Thyroid gland (tissue), 4 donors: ENCODE results near the gene PRLH.

Source experiments
- CTCF ChIP-seq, 6 experiments: fragments of 200-600 bp in 3 of 6; fragments of 450-650 bp in 3 of 6; sonication (generic) in 3 of 6; IDR thresholded peaks; one replicate each; pipeline ENCODE4 v1.5.1; 2016 to 2019; ENCODE audit warnings: antibody characterized with exemption in 6 of 6, mild to moderate bottlenecking in 2 of 6, inconsistent platforms in 1 of 6, moderate library complexity in 1 of 6
- POLR2A ChIP-seq, 2 donors: fragments of 450-650 bp; IDR thresholded peaks; one replicate each; pipeline ENCODE4 v1.6.1; 2017; ENCODE audit warnings: antibody characterized with exemption in 2 of 2, mild to moderate bottlenecking in 2 of 2, moderate library complexity in 1 of 2

GRCh38 chr2:237583385-237584295 lies 17.3 kb downstream of the PRLH start:
- TF ChIP-seq CTCF (IDR thresholded peaks at IDR 0.05): no peak
- no peak for TF ChIP-seq POLR2A (IDR thresholded peaks at IDR 0.05)
